GM21576 (cell line): ENCODE data around the gene DMD.

ENCODE experiments used
- ATAC-seq: cut with Tn5 transposase; IDR thresholded peaks from one replicate; pipeline ENCODE4 v1.9.1; 2021; ENCODE audit warnings: mild to moderate bottlenecking, moderate library complexity; ENCODE audit not compliant: unreplicated experiment

The DMD gene

GRCh38 chrX:33045245-33045644 lies 166.1 kb downstream of the DMD start:
- no peak for ATAC-seq

GRCh38 chrX:33041141-33041540 lies 170.2 kb downstream of the DMD start:
- ATAC-seq, result no peak

DNA sequence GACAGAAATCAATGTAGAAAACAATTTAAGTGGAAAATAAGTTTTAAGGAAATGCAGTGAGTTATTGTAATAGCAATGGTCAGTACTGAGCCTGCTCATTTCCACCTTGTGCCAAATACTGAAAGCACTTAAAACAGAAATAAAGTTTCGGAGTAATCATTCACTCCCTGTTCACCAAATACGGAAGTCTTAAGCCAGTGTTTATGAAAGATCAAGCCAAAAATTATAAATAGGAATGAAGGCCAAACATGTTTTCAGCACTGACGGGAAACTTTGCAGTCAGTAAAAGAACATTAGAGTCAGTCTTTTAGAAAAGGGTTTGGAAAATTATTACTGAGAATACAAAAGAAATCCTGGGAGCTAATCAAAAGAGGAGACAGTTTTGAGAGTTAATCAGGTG lies 178.6 kb downstream of the DMD start:
- no peak for ATAC-seq

DNA sequence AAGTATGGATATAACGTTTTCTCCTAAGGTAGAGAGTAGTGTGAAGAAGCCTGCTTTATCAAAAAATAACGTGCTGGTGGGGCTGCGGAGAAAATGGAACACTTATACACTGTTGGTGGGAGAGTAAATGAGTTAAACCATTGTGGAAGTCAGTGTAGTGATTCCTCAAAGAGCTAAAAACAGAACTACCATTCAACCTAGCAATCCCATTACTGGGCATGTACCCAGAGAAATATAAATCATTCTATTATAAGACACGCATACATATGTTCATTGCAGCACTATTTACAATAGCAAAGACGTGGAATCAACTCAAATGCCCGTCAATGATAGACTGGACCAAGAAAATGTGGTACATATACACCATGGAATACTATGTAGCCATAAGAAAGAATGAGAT lies 196.4 kb downstream of the DMD start:
- no peak for ATAC-seq

DNA sequence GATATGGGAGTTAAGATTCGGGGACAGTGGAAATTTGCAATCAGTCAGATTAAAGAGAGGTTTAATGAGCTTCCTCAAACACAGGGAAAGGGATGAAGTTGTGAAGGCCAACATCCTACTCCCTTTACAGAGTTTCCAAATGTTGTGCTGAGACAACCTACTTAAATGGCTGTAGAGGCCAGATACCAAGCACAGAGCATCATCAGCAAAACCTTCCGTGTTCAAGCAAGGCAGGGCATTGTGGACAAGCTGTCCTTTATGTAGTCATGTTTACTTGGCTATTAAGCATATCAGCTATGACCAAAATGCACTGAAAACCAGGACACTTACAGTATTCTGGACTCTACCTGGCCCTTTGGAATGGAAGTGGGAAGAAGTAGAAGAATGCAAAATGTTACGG lies 197.3 kb downstream of the DMD start:
- no peak for ATAC-seq

- ATAC-seq, result no peak
Measured at GRCh38 chrX:33001107-33001506, 210.2 kb downstream of the DMD start.

- no peak for ATAC-seq
Measured at GRCh38 chrX:32998776-32999175, 212.6 kb downstream of the DMD start.

GRCh38 chrX:32995427-32995826 lies 215.9 kb downstream of the DMD start:
- ATAC-seq, result no peak

- ATAC-seq, result no peak
Measured at GRCh38 chrX:32987142-32987541, 224.2 kb downstream of the DMD start.

DNA sequence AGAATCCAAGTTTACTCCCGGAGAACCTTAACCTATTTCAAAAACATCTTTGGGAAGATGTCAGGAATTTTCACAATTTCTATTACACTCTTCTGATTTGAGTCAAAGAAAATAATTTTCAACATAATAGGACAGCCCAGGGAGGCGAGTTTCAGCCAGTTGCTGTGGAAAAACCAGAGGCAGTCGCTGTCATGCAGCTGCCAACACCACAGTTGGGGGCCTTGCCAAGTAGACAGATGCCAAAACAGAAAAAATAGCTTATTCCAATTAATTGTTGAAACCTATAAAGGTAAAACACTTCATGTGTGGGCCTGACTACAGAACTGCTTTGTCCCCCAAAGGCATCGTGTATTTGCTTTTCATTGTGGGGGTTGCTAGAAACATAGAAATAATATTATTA lies 225.8 kb downstream of the DMD start:
- no peak for ATAC-seq

- ATAC-seq, result no peak
Measured at GRCh38 chrX:32966821-32967355, 244.5 kb downstream of the DMD start.

GRCh38 chrX:32954125-32954524 lies 257.2 kb downstream of the DMD start:
- ATAC-seq, result no peak

GRCh38 chrX:32948130-32948529 lies 263.2 kb downstream of the DMD start:
- no peak for ATAC-seq

DNA sequence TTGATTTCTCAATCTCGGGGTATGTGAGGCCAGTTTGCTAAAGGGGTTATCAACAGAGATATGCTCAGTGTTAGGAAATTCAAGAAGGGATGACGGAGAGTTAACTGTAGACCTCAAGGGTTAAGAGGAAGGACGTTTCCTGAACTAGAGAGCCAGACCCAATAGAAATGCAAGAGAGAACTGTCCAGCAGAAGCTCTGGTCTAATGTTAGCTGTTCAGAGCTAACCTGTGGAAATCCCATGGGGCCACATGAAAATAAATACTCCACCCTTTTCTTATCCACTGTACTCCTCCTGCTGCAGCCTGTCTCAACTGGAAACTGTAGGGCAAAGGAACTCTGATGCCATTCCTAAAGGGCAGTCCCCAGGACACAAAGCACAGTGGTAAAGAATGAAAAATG lies 274.3 kb downstream of the DMD start:
- no peak for ATAC-seq

DNA sequence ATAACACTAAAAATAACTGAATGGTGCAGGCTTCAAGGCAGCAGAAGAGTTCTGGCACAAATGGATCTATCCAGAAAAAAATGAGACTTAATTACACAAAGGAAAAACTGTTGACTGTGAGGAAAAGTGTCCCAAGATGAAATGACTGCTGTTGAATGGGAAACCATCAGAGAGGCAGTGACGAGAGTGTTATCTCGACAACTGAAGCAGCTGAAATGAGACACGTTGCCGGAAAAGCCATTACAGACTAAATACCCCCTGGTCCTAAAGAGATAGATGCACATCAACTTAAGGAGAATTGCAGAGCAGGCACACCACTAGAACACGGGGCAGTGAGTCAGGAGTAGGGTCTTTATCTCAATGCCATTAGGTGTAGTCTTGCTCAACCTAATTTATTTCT lies 277.8 kb downstream of the DMD start:
- ATAC-seq, result no peak

- no peak for ATAC-seq
Measured at GRCh38 chrX:32929040-32929439, 282.3 kb downstream of the DMD start.

- no peak for ATAC-seq
Measured at GRCh38 chrX:32896088-32896487, 315.3 kb downstream of the DMD start.

GRCh38 chrX:32894679-32895078 lies 316.7 kb downstream of the DMD start:
- ATAC-seq, result no peak

GRCh38 chrX:32893751-32894150 lies 317.6 kb downstream of the DMD start:
- no peak for ATAC-seq

DNA sequence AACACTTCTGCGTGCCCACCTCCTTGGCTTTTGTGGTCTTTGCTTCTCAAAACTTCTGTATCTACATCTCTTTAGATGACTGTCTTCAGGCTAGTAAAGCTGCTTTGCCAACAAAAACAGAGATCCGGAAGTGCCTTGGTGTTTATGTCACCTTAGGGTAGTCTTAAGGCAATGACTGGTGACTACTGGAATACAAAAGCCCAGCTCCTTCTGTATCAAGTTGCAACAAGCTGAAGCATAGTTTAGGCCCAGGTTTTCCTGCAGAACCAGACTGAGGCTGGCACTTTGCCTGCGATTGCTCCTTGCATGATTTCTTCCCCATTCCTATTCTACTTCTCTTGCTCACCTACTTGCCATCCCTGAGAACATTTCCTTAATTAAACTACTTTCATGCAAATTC lies 333.8 kb downstream of the DMD start:
- no peak for ATAC-seq

DNA sequence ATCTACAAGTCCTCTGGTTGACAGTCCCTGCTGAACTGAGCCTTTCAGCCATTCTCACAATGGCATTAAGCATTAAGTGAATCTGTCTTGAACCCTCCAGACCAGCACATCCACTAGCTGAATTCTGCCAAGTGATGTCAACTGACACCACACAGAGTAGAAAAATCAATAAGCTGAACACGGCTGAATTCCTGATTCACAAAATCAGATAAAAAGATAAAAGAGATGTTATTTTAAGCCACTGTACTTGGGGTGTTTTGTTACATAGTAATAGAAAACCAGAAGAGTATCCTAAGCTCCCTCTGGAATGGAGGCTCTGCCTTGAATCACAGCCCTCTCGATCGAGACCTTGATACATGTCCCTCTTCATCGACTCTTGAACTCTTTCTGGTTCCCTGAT lies 336.5 kb downstream of the DMD start:
- no peak for ATAC-seq

- no peak for ATAC-seq
Measured at GRCh38 chrX:32873786-32874185, 337.6 kb downstream of the DMD start.

DNA sequence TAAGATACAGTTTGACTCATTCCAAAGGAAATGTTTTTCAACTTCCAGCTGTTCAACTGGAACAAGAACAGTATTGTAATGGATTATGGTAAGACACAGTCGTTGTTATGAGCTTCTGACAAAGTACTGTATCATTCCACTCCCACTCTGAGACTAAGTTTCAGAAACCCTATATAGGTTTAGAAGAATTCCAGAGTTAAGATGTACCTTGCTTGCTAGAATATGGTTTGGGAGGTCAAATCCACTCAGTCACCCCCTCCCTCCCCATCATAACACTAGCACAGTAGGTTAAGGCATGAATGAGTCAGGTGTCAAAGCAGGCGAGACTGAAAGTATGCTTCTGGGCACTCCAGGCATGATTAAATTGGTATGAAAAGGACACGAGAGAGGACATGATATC lies 339.7 kb downstream of the DMD start:
- no peak for ATAC-seq

GRCh38 chrX:32868524-32868895 lies 342.8 kb downstream of the DMD start:
- no peak for ATAC-seq
